ENCODE measurements around the gene ADI1.

GRCh38 chr2:3460156-3460555 is 59.2 kb downstream of the ADI1 start:
- TF ChIP-seq, protein P1, sequence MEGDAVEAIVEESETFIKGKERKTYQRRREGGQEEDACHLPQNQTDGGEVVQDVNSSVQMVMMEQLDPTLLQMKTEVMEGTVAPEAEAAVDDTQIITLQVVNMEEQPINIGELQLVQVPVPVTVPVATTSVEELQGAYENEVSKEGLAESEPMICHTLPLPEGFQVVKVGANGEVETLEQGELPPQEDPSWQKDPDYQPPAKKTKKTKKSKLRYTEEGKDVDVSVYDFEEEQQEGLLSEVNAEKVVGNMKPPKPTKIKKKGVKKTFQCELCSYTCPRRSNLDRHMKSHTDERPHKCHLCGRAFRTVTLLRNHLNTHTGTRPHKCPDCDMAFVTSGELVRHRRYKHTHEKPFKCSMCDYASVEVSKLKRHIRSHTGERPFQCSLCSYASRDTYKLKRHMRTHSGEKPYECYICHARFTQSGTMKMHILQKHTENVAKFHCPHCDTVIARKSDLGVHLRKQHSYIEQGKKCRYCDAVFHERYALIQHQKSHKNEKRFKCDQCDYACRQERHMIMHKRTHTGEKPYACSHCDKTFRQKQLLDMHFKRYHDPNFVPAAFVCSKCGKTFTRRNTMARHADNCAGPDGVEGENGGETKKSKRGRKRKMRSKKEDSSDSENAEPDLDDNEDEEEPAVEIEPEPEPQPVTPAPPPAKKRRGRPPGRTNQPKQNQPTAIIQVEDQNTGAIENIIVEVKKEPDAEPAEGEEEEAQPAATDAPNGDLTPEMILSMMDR (IDR thresholded peaks at IDR 0.05): no peak
- TF ChIP-seq POLR2A (IDR thresholded peaks at IDR 0.05): no peak

Data from body of pancreas (tissue), 4 donors.